Fibroblast of the aortic adventitia (primary cell): Measurements from ENCODE around the gene NUBP2. TPM values are rescaled to one million over a fixed set of nuclear protein-coding genes. Genes with fewer than 3 reads are reported as not detected.

Source experiments
- DNase-seq: peaks from one replicate; pipeline ENCODE4 v3.0.0-alpha.2; 2010; ENCODE audit warnings: low read depth
- H3K4me3 ChIP-seq: 2 replicates; pipeline ENCODE4 v1.5.1; 2011; ENCODE audit warnings: low read depth, mild to moderate bottlenecking, control low read depth, low read length, moderate library complexity
- total RNA-seq: library from RNA; depleted of rRNA; stranded (reverse); fragments of >200 nt; gene quantifications from 2 replicates; pipeline ENCODE4 v1.2.3, GENCODE V29; 2012; ENCODE audit warnings: low replicate concordance
- TF ChIP-seq, protein P1 (sequence below): IDR thresholded peaks from 2 replicates; pipeline ENCODE4 v1.5.1; 2011; ENCODE audit warnings: mild to moderate bottlenecking, low read length, control low read depth, inconsistent platforms; ENCODE audit not compliant: insufficient read depth

NUBP2 gene, protein sequence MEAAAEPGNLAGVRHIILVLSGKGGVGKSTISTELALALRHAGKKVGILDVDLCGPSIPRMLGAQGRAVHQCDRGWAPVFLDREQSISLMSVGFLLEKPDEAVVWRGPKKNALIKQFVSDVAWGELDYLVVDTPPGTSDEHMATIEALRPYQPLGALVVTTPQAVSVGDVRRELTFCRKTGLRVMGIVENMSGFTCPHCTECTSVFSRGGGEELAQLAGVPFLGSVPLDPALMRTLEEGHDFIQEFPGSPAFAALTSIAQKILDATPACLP
- total RNA-seq, result 21.8 and 44.6 TPM in 2 replicates

DNA sequence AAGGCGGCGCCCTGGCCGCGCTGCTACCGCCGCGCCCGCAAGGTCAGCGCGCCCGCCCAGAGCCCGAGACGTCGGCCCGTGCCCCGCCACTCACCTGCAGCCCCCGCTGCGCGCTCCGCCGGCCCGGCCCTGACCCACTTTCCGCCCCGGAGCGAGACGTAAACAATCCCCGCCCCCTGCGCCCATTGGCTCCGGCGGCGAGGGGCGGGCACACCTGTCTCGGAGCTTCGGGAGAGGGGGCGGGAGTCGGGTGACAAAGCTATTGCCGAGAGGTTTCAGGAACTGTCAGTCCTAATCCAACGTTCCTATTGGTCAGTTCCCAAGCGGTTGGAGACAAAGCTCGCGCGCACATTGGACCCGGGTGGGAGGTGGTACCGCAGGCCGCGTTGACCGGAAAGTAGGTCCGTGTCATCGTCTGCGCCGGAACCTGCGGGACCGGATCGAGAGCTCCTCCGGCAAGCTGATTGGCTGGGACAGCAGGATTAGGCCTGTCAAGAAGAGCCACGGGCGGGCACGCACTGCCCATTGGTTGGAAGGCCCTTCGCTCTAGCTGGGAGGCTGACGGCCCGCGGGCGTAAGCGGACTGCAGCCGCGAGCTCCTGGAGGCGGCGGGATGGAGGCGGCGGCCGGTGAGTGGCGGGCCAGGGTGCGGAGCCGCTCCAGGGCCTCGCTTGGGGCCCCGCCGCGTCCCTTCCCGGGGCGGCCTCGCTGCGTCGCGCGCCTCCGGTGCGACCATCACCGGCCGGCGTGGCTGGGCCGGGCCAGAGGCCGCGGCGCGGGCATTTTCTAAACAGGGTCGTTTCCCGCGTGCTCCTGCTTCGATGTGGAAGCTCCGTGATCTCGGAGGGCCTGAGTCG lies at the start of gene NUBP2, which contains the start of gene SPSB3:
TSS of gene NUBP2 (plus strand) at position 553 of the 857 bp plus-strand sequence. CDS start at position 614, 61 bp downstream.
TSS of gene SPSB3 (minus strand) at position 164 of the 857 bp plus-strand sequence. CDS start 1,088 bp downstream, outside the sequence.
- TF ChIP-seq, protein P1, sequence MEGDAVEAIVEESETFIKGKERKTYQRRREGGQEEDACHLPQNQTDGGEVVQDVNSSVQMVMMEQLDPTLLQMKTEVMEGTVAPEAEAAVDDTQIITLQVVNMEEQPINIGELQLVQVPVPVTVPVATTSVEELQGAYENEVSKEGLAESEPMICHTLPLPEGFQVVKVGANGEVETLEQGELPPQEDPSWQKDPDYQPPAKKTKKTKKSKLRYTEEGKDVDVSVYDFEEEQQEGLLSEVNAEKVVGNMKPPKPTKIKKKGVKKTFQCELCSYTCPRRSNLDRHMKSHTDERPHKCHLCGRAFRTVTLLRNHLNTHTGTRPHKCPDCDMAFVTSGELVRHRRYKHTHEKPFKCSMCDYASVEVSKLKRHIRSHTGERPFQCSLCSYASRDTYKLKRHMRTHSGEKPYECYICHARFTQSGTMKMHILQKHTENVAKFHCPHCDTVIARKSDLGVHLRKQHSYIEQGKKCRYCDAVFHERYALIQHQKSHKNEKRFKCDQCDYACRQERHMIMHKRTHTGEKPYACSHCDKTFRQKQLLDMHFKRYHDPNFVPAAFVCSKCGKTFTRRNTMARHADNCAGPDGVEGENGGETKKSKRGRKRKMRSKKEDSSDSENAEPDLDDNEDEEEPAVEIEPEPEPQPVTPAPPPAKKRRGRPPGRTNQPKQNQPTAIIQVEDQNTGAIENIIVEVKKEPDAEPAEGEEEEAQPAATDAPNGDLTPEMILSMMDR, result no peak
- DNase-seq, result peak; percentile 100
- H3K4me3 ChIP-seq, result peak within 1 kb of the TSS; percentile 83

DNA sequence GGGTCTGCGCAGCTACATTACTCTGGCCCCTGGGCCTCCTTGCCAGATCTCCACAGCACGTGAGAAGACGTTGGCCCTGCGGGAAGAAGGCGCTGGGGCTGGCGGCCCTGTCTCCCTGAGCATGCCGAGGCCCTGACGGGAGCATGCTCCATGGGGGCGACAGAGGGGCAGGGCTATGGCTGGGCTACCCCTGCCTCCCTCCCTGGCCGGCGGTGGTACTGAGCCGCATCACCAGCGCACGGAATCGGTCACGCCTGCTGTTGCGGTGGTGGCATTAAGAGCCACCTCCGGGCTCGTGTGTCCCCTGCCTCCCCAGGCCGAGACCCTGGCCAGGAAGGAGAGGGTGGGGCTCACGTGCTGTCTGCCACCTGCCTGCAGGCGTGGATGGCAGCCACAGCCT lies 48.6 kb upstream of the NUBP2 start:
- H3K4me3 ChIP-seq, result no peak overlapping the region
- TF ChIP-seq, protein P1, result no peak
- no peak for DNase-seq

DNA sequence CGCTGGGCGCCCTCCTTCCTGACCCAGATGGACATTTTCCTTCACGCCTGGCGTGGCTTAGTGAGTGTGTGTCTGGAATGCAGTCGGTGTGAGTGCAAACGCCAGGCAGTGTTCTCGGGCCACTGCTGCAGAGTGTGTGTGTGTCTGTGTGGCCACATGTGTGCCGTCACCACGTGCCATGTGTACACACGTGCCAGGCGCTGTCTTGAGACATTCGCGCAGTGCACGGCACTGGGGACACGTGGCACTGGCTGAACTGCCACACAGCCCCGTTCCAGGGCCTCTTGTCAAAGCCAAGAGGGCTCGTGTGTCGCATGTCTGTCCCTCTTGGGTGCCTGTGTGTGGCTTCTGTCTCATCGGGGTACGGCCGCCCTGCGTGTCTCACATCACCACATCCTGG lies 47.9 kb upstream of the NUBP2 start:
- H3K4me3 ChIP-seq, result no peak overlapping the region
- DNase-seq, result no peak
- TF ChIP-seq, protein P1, result no peak

DNA sequence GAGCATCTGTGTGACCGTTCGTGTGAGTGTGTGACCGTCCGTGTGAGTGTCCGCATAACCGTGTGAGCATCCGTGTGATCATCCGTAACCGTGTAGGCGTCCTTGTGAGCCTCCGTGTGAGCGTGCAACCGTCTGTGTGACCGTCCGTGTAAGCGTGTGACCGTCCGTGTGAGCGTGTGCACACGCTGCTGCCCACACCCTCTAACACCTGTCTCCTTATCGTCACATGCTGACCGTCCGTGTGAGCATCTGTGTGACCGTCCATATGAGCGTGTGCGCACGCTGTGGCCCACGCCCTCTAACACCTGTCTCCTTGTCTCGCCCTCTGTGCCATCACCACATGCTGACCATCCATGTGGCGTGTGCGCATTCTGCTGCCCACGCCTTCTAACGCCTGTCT lies 42.5 kb upstream of the NUBP2 start:
- DNase-seq, result no peak
- TF ChIP-seq, protein P1, result no peak
- H3K4me3 ChIP-seq, result no peak overlapping the region

DNA sequence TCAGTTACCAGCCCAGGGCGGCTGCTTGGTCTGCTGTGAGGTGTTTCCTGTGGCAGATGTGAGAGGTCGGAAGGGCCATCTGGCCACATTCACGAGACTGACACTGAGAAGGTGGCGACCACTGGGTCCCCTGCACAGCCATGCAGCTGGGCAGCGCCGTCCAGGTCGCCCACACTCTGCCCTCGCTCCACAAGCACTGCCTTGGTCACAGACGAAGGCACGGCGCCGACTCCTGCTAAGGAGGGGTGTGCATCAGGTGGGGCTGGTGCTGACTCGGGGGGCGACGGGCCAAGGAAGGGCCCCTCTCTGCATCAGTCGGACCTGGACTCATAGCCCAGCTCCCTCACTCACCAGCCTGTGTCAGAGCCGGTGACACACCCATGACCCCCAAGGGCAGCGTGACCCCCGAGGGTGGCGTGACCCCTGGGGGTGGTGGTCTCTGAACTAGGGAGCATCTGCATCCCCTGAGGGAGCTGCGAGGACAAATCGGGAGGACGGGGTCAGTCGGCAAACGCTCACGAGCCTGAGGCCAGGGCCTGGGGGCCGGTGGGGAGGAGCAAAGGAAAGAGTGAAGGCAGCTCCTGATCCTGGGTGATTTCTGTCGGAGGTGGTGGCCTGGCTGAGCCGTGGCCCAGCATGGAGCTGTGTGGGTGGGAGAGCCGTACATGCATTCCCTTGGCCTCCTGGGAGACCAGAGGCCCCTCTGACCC lies 41.8 kb upstream of the NUBP2 start:
- no peak for DNase-seq

DNA sequence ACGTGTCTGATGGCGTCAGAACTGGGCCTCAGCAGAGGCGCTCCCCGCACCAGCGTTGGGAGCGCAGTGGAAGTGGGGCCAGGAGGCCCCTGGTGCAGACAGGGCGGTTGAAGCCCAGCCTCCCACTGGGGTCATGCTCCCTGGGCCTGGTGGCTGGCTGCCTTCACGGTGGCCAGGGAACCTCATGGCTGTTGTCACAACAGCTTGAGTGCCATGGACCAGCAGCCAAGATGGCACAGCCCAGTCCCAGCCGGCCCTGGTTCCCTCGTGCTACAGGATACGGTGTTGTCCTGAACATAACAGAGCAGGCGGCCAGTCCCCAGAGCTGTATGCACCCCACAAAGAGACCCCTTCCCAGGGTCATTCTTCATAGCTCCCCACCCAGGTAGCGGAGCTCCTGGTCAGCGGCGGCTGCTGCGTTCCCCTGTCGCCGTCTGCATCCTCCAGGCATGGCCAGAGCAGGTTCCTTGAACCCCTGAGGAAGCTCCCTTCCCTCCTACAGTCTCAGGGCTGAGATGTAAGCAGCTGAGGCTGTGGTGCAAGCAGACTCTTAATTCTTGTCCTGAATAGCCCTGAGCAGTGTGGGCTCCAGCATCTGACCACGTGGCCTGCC lies 41.1 kb upstream of the NUBP2 start:
- TF ChIP-seq, protein P1, result no peak
- no peak for DNase-seq
- H3K4me3 ChIP-seq, result no peak overlapping the region

More for the DNA sequence above, 41.8 kb upstream of the NUBP2 start:
- TF ChIP-seq, protein P1, result no peak
- H3K4me3 ChIP-seq, result no peak overlapping the region
